GM18867 (cell line): ENCODE measurements around the gene ATF2.
A peak's percentile ranks its signal among the peaks of the same experiment; 100 is the strongest.
"Not testable (repeated sequence)": the region's sequence is repeated elsewhere in the genome, so short reads cannot be mapped to it uniquely, and the experiment has no call there.

Experiments used
- ATAC-seq: cut with Tn5 transposase; IDR thresholded peaks from one replicate; pipeline ENCODE4 v1.9.1; 2021; ENCODE audit warnings: mild to moderate bottlenecking, moderate library complexity; ENCODE audit not compliant: unreplicated experiment

The ATF2 gene

DNA sequence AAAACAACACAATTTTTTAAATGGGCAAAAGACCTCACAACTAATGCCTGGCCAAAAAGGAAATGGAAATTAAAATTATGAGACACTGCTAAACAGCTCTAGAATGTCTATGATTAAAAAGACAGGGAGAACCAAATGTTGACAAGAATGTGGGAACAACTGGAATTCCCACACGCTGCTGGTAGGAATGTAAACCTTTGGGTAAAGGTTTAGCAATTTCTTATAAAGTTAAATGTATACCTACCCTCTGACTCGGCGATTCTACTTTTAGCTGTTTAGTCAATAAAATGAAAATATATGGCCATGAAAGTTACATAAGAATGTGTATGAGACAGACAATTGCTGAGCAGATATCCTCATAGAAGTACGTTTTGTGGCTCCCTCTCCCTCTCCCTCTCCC is 60.9 kb downstream of the ATF2 start:
- ATAC-seq, result no peak

DNA sequence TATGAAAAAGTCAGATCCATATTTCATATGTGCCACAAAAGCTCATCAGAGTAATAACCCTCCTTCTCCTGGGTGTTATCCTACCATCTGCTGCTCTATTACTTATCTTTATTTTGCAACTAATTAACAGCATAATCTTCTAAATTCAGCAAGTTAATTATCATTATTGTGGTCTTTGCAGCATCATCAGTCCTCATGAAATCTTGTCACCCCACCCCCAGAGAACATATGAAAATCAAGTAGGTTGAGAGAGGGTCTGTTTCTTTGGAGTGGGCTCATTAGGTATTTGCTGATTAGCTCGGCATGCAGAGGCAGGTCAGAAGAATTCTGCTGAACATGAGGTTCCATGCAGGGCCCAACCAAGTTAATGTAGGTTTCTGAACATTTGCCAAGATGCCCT is 64.8 kb downstream of the ATF2 start:
- ATAC-seq, result no peak

DNA sequence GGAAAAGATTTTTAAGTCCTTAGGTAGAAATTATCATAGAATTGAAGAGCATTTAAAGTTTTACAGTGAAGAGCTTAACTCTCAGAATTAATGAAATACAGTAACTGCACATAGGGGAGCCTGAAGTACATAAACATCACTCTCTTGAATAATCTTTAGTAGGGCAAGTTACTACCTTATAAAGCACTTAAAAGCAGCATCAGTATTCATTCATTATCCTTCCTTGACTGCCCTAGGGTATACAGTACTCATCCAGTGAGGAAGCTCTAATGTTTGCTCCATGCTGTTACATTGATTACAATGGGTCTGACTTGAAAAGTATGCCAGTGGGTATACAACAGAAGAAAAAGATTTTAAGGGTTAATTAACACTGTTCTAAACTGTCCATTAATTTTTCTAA is 66.5 kb downstream of the ATF2 start:
- no peak for ATAC-seq

DNA sequence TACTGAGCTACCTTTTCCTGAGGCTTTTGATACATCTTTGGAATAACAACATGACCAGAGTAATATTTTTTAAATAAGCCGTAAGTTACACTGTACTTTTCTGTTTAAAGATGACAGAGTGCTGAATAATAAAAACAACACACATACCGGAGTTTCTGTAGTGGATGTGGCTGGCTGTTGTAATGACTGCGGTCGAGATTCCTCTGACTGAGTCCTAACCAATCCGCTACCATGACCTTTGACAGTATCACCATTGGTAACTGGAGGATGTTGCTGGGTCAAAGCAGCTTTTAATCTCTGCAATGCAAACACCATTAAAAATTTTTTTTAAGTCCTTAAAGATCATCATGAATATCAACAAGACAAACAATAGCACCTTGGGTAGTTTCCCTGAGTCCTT is 70.7 kb downstream of the ATF2 start:
- no peak for ATAC-seq

DNA sequence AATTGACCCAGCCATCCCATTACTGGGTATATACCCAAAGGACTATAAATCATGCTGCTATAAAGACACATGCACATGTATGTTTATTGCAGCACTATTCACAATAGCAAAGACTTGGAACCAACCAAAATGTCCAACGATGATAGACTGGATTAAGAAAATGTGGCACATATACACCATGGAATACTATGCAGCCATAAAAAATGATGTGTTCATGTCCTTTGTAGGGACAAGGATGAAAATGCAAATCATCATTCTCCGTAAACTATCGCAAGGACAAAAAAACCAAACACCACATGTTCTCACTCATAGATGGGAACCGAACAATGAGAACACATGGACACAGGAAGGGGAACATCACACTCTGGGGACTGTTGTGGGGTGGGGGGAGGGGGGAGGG is 83.9 kb downstream of the ATF2 start:
- ATAC-seq, result not testable (repeated sequence)

DNA sequence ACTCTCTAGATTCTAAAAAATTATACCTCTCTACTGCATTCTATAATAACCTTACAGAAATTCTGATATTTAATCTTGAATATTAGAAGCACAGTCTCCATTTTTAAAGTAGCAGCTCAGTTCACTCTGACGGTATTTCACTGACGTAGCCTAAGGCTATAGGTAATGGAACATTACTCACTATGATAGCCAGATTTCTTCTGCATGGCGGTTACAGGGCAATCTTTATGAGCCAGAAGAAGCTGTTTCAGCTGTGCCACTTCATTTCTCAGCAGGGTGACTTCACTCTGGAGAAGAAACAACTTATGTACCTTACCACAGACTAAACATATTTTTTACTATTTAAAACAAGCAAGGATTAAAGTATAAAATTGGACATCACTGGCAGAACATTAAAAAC is 87.5 kb downstream of the ATF2 start:
- ATAC-seq, result no peak

DNA sequence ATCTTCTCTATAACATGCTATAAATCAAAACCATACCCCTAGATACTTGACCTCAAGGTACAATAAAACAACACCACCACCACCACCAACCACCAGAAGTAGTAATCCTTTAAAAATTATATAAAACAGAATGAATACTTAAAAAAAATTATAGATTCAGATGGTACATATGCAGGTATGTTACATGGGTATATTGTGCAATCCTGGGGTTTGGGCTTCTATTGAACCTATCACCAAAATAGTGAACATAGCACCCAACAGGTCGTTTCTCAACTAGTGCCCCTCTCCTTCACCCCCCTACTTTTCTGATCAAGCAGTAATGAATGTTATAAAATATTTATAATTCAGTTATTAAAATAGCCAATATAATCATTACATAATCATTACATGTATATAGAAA is 91.7 kb downstream of the ATF2 start:
- no peak for ATAC-seq

DNA sequence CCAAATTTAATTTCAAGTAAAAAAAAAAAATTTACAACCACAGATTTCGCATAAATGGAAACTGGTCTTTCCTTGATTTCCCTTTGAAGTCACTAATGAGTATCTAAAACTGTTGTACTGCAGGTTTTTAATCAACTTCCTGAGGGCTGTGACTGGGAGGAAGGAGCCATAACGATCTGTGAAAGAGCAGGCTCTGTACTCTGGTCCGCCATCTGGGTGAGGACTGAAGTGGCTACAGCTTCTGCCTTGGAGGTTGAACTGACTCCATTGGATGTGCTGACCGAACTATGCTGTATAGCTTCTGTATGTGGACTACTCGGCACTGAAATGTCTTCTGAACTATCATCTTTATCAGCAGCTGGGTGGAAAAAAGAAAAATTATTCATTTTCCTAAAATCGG is 93.5 kb downstream of the ATF2 start:
- no peak for ATAC-seq

DNA sequence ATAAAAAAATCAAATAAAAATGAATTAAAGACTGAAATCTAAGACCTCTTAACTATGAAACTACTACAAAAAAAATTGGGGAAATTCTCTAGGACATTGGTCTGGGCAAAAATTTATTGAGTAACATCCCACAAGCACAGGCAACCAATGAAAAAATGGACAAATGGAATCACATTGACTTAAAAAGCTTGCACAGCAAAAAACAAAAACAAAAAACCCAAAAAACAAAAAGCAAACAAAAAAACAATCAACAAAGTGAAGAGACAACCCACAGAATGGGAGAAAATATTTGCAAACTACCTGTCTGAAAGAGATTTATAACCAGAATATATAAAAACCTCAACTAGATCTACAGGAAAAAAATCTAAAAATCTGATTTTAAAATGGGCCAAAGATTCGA is 99.5 kb downstream of the ATF2 start:
- ATAC-seq, result no peak

DNA sequence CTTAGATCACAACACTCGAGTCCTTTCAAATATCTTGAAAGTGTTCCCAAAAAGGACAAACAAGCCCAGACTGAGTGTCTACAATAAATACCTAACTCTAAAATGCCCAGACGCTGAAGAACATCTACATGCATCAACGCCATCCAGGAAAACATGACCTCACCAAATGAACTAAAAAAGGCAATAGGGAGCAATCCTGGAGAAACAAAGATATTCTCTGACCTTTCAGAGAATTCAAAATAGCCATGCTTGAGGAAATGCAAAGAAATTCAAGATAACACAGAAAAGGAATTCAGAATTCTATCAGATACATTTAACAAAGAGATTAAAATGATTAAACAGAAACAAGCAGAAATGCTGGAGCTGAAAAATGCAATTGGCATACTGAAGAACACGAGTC is 101.6 kb downstream of the ATF2 start:
- no peak for ATAC-seq

DNA sequence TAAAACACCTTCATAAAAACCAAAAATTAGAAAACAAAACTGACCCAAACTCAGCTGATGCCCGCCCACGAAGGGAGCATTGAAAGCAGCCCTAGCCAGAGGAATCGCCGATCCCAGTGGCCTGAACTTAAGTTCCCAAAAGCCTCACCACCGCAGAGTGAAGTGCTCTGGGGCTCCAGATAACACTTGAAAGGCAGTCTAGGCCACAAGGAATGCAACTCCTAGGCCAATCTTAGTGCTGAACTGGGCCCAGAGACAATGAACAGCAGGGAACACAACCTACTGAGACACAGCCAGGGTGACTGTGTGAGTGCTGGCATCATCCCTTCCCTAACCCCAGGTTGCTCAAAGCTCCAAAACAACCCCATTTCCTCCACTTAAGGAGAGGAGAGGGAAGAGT is 103.2 kb downstream of the ATF2 start:
- no peak for ATAC-seq

DNA sequence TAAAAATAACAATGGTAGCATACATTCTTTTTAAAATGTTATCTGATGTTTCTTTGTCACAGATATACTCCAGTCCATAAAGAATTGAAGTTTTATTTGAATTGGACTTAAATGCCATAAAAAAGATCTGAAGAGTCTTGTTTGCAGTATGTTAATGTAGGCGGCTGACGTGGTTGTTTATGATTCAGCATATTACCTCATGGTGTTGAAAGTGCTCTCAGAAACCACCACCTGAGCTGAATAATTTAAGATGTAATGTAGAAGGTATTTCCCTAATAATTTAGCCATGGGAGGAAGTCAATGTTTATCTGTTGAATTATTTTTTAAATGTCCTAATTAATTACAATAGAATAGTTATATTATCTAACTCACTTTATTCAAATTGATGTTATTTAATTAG is 104.3 kb downstream of the ATF2 start:
- ATAC-seq, result no peak

DNA sequence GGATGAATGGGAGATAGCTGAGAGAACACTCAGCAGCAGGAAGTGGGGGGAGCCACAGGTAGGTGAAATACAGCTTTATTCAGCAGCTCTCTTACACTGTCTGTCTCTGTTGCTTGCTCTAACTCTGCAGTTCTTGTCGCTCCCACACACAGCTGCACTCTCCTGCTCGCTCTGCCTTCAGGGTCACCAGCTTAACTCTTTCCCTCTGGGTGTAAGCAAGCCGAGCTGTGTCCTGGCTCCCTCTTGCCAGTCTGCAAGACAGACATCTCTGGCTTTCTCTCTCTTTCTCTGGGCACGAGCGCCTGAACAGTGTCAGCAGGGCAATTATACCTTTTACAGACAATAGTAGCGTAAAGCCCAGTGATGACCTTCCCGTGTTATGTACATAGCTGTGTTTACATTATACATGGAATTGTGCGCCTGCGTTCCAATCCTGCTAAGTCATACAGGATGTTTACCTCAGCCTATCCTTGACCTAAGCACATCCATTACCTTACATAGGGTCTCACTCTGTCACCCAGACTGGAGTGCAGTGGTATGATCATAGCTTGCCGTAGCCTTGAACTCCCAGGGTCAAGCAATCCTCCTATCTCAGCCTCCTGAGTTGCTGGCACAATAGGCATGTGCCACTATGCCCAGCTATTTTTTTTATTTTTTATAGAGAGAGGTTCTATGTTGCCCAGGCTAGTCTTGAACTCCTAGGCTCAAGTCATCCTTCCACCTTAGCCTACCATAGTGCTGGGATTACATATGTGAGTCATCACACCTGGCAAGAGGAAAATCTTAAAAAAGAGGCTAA is 105.0 kb downstream of the ATF2 start:
- ATAC-seq, result no peak

DNA sequence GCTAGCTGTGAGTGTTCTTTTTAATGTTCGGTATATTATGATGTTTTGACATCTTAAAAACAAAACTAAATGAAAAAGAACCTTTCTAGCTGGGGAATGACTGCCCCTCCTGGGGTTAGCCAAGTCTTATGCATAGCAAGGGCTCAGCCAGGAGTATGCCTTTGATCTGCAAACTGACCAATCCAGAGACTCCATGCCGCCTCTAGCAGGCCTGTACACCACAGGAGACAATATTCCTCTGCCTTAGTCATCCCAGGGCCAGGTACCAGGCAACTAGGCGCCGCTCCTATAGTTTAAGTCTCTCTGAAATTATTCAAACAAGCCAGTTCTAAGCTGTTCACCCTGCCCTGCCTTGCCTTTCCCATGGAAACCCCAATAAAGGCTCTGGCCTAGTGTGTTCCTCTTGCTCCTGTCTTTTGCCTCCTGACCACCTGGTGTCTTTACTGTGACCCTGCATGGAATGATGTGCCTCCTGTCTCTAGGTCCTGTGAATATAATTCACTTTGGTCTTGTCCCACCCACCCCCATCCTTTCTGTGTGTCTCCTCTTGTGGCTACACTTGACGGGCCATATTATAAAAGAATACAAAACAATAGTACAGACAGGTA is 110.8 kb downstream of the ATF2 start:
- ATAC-seq, result no peak

DNA sequence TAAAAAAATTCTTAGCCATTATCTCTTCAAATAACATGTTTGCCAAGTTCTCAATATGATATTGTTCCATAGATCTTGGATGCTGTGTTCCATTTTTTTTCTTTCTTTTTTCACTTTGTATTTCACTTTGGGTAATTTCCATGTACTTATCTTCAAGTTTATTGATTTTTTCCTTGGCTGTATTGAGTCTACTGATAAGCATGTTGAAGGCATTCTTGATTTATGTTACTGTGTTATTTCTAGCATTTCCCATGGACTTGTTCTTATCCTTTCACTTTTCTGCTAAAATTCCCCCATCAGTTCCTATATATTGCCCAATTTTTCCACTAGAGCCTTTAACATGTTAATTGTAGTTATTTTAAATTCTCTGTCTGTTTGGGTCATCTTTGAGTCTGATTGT is 112.0 kb downstream of the ATF2 start:
- no peak for ATAC-seq

DNA sequence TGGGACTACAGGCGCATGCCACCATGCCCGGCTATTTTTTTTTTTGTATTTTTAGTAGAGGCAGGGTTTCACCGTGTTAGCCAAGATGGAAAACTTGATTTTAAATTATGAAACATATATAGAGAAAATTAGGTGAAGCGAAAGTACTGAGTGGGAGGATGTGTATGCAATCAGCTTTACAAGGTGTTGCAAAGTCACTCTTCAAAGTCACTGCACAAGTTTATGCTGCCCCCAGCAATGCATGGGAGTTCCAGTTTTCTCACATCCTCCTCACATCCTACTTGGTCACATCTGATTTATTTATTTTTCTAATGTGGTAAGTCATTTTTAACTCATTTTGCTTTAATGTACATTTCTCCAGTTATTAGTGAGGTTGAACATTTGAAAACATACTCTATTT is 113.7 kb downstream of the ATF2 start:
- ATAC-seq, result peak; percentile 43

DNA sequence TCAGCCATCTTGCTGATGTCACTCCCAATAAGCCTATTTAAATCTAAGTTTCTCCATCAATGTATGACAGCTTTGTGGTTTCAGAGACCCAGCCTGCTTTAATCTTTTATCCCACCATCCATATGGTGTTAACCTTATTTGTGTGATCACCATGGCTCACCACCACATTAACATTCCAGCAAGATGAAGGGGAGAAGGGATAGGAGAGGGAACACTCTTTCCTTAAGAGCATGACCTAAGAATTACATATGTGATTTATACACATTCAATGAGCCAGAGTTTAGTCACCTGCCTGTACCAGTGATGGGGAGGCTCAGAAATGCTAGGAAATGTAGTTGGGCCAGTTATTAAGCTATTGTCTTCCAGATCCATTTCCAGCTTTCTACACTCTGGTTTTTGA is 118.3 kb downstream of the ATF2 start:
- no peak for ATAC-seq

DNA sequence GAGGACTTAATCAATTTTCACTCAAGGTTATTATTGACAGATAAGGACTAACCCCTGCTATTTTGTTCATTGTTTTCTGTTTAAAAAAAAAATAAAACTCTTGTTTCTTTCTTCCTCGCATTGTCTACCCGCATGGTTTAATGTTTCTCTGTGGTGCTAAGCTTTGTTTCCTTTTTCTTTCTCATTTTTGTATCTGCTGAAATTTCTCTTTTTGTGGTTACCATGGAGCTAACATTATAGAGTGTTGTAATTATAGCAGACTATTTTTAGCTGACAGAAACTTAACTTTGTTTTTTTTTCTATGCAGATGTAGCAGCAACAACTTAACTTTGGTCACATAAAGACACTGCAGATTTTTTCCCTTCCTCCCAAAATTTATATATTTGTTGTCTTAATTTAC is 119.7 kb downstream of the ATF2 start:
- ATAC-seq, result peak; percentile 54

DNA sequence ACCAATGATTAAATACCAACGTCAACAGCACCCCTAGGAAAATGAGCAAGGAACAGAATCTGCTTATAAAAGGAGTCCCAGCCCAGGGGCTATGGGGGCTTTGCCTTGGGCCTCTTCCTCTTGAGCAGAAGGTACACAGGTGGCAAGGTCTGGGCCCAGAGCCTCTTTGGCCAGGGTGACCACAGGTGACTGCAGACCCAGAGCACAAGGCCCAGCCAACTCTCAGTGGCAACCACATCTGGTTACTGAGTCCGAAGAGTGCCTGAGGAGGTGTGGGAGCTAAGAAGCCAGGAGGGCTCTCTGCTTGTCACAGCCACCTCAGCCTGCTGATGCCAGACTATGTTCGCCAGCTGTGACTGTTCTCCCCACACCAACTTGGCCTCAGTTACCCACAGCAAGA is 128.5 kb downstream of the ATF2 start:
- no peak for ATAC-seq

DNA sequence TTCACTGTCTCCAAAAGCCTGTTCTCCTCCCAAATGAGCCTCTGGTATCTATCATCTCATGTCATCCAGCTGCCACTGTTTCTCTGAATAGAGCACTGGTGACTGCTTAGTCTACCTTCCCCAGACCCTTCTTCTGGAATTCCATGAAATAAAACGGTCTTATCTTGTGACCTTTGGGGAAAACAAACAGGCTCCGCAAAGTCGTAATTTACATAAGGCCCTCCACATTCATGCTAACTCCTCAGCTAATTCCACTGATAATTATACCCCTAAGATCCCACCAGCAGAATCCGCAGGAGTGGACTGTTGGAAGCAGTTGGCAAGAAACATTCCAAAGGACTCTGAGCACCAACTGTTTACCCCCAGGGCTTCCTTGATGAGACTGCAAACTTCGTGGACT is 129.0 kb downstream of the ATF2 start:
- no peak for ATAC-seq

DNA sequence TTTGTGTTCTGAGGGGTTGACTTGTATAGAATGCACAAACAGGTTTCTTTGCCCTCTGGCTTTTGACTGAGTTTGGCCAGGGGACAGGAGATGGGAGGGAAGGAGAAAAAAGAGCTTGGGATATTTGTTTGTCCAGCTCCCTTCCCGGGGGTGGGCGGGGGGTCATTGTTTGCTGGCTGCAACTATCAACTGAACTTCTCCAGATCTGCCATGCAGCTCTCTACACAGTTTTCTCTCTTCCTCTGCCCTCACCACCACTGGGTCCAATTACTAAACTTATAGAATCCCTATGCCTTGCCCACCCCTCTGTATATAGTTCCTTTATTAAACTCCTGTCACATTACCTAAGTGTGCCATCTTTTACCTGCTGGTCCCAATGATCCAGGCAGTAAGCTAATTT is 130.1 kb downstream of the ATF2 start:
- ATAC-seq, result no peak

DNA sequence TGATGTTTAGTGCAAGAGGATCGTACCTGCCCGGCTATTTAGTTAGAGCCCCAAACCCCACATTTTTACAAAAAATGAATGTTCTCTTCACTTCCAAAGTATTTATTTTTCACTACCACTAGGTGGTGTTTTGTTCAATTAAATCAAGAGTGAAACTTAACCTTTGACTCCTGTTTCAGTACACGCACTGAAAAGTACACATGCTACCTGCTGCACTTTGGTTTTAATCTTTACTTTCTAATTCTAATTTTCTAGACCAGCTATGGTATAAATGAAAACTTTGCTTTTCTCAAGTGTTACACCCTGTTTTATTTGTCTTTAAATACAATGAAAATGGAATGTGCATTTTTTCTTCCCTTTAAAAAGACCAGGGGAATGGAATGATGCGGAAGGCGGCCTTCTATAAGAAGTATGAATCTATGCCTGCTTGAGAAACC is 131.4 kb downstream of the ATF2 start:
- ATAC-seq, result peak; percentile 79

DNA sequence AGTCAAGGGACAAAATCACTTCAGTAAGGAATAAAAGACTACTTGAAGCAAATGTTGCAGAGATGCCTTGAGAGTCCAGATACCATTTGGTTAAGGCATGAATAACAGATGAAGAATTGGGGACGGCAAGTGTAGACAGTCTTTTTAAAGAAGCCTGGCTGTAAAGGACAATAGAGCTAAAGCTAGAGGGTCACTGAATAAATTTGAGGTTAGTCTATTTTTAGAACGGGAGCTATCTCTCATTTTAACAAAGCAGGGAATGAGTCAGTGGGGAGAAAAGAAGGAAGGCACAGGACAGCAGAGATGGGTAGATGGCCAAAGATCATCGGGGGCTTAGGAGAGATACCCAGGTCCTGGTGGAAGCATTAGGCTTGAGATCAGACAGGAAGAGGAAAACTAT is 132.2 kb downstream of the ATF2 start:
- no peak for ATAC-seq
